Spleen (tissue), 11 donors: ENCODE measurements around the gene AKR1A1. TPM values are rescaled to one million over a fixed set of nuclear protein-coding genes. Genes with fewer than 3 reads are reported as not detected.

Experiments
- DNase-seq: peaks from one replicate; pipeline ENCODE4 v3.0.0-alpha.2; 2020
- H3K27ac ChIP-seq, 8 donors: fragments of 200-600 bp; sonication (generic) in 7 of 8; 1 replicate in 4 of 8; 2 replicates in 4 of 8; pipeline versions ENCODE4 v1.5.0 to v1.8.0; 2016 to 2021; ENCODE audit warnings: inconsistent platforms in 4 of 8, mild to moderate bottlenecking in 4 of 8, moderate library complexity in 1 of 8
- H3K27me3 ChIP-seq, 7 donors: fragments of 200-600 bp; sonication (generic) in 6 of 7; replicated peaks in 1 of 7; 1 replicate in 4 of 7; 2 replicates in 3 of 7; pipeline versions ENCODE4 v1.5.0 to v1.8.0; 2016 to 2021; ENCODE audit warnings: inconsistent platforms in 3 of 7, mild to moderate bottlenecking in 1 of 7
- H3K36me3 ChIP-seq, 6 donors: fragments of 200-600 bp; sonication (generic) in 5 of 6; 1 replicate in 4 of 6; 2 replicates in 2 of 6; pipeline versions ENCODE4 v1.5.0 to v1.8.0; 2016 to 2021; ENCODE audit warnings: inconsistent platforms in 2 of 6
- H3K4me1 ChIP-seq, 6 donors: fragments of 200-600 bp; sonication (generic) in 5 of 6; 1 replicate in 3 of 6; 2 replicates in 3 of 6; pipeline versions ENCODE4 v1.5.0 to v1.8.0; 2016 to 2021; ENCODE audit warnings: inconsistent platforms in 3 of 6
- H3K4me3 ChIP-seq, 8 donors: fragments of 200-600 bp; sonication (generic) in 7 of 8; 1 replicate in 4 of 8; 2 replicates in 4 of 8; pipeline versions ENCODE4 v1.5.0 to v1.8.0; 2016 to 2021; ENCODE audit warnings: inconsistent platforms in 4 of 8, mild to moderate bottlenecking in 4 of 8, moderate library complexity in 2 of 8
- H3K9me3 ChIP-seq, 8 donors: fragments of 200-600 bp; sonication (generic) in 7 of 8; 1 replicate in 4 of 8; 2 replicates in 4 of 8; pipeline versions ENCODE4 v1.5.0 to v1.8.0; 2016 to 2021; ENCODE audit warnings: inconsistent platforms in 4 of 8
- POLR2A ChIP-seq, 3 donors: fragments of 450-650 bp; IDR thresholded peaks; one replicate each; pipeline ENCODE4 v1.5.1; 2017; ENCODE audit warnings: antibody characterized with exemption in 3 of 3, mild to moderate bottlenecking in 1 of 3
- POLR2AphosphoS5 ChIP-seq, 3 donors: sonication (generic); formaldehyde crosslinking; IDR thresholded peaks; one replicate each; pipeline ENCODE4 v1.5.1; 2017; ENCODE audit warnings: antibody characterized with exemption in 3 of 3
- WGBS, 5 donors: extraction: QIAGEN DNeasy Blood & Tissue Kit in 3 of 5; methylation state at CpG; one replicate each; pipeline versions ENCODE4 v1.1.5 to v1.1.7; 2013 to 2018; 5-methylcytosine and 5-hydroxymethylcytosine counted together
- intact Hi-C: fragments of 100-400 bp; cut with DNase I; formaldehyde crosslinking; loops from one replicate; pipeline ENCODE4 v1.15.0; 2023; ENCODE audit warnings: low total_unique reads
- polyA plus RNA-seq, 3 donors: library from polyadenylated mRNA; stranded (reverse); fragments of 200-250 nt; gene quantifications; one replicate each; pipeline ENCODE4 v1.2.1, GENCODE V29; 2013
- total RNA-seq, 7 donors: library from RNA; depleted of rRNA in 3 of 7; stranded (reverse); fragments of >200 nt in 3 of 7; fragmentation: NEBNext Ultra II Directional in 4 of 7; extraction: Animal tissue kit (Norgen Biotek cat#: 25700) in 4 of 7; gene quantifications; one replicate each; pipeline versions ENCODE4 v1.1.0 to v1.2.1, GENCODE V29; 2016 to 2021
- TF ChIP-seq, protein P1 (sequence below), 11 experiments: fragments of 200-600 bp in 7 of 11; fragments of 450-650 bp in 4 of 11; sonication (generic) in 4 of 11; IDR thresholded peaks in 8 of 11; conservative IDR thresholded peaks in 3 of 11; 1 replicate in 7 of 11; 2 replicates in 4 of 11; pipeline versions ENCODE4 v1.4.0 to v1.8.0; 2016 to 2021; ENCODE audit warnings: antibody characterized with exemption in 11 of 11, inconsistent platforms in 4 of 11, mild to moderate bottlenecking in 1 of 11
- donor health status: healthy with polysubstance abuse.
- donor health status: DM: no; HTN: no; CAD: no; lungs with moderate emphysema.
- donor health status: DM: no; HTN: no; CAD: no.
- donor health status: Bipolar disorder and iron deficiency.
- donor health status: healthy.
- donor health status: DM: no; HTN: no; CAD: no.
- donor health status: DM: yes; HTN: yes; CAD: no.

Gene AKR1A1
- total and polyA plus RNA-seq, 10 donors, result 68.8 to 150 (median 130) TPM

DNA sequence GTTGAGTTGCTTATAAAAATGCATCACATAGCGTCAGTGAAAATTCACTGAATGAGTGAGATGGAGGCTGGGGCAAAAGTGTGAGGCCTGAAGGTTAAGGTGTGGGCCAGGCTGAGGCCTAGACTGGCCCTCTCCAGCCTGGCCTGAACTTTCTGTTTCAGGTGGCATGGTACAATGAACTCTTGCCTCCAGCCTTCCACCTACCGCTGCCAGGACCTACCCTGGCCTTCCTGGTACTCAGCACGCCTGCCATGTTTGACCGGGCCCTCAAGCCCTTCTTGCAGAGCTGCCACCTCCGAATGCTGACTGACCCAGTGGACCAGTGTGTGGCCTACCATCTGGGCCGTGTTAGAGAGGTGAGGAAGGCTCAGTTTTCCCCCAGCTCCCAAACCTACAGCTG, 43.4 kb upstream of the AKR1A1 start:
- H3K4me3 ChIP-seq, result no peak overlapping the region
- no peak overlapping the region for H3K27ac ChIP-seq
- peaks cover 5 to 51% (median 40%) of the 10 kb centered on the region in 6 donors for H3K36me3 ChIP-seq
- no peak for DNase-seq
- intact Hi-C loops, result no loop called here
- peak in 2 of 3 donors; percentile 20 to 35 for TF ChIP-seq POLR2AphosphoS5 (IDR thresholded peaks at IDR 0.05)
- TF ChIP-seq, protein P1, sequence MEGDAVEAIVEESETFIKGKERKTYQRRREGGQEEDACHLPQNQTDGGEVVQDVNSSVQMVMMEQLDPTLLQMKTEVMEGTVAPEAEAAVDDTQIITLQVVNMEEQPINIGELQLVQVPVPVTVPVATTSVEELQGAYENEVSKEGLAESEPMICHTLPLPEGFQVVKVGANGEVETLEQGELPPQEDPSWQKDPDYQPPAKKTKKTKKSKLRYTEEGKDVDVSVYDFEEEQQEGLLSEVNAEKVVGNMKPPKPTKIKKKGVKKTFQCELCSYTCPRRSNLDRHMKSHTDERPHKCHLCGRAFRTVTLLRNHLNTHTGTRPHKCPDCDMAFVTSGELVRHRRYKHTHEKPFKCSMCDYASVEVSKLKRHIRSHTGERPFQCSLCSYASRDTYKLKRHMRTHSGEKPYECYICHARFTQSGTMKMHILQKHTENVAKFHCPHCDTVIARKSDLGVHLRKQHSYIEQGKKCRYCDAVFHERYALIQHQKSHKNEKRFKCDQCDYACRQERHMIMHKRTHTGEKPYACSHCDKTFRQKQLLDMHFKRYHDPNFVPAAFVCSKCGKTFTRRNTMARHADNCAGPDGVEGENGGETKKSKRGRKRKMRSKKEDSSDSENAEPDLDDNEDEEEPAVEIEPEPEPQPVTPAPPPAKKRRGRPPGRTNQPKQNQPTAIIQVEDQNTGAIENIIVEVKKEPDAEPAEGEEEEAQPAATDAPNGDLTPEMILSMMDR (IDR thresholded peaks at IDR 0.05 in 8 of 11, conservative IDR thresholded peaks at IDR 0.05 in 3 of 11), result no peak
- no peaks in the 10 kb centered on the region for H3K4me1 ChIP-seq
- 85 to 97% (median 92%) methylated on average over 4 to 6 of the region's 6 CpGs for WGBS, 5 donors
- H3K9me3 ChIP-seq, result no peaks in the 10 kb centered on the region
- no peaks in the 10 kb centered on the region for H3K27me3 ChIP-seq

DNA sequence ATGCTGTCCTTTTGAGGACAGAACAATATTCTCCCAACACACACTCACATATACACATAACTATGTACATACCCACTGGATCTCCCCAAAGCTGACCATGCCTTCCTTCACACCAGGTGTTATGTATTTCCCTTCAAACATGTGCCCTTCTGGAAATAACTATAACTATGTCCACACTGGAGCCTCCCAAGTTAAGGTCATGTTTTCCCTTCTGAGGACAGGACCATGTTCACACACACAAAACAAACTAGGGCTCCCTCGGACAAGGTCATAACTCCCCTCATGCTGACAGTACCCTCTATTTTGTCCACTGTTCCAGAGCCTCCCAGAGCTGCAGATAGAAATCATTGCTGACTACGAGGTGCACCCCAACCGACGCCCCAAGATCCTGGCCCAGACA, 42.7 kb upstream of the AKR1A1 start:
- H3K4me3 ChIP-seq, result no peak overlapping the region
- no peaks in the 10 kb centered on the region for H3K27me3 ChIP-seq
- intact Hi-C loops, result no loop called here
- no peaks in the 10 kb centered on the region for H3K9me3 ChIP-seq
- no peak overlapping the region for H3K27ac ChIP-seq
- no peaks in the 10 kb centered on the region for H3K4me1 ChIP-seq
- peaks cover 5 to 58% (median 47%) of the 10 kb centered on the region in 6 donors for H3K36me3 ChIP-seq
- DNase-seq, result no peak
- TF ChIP-seq POLR2A (IDR thresholded peaks at IDR 0.05) (no peak), POLR2AphosphoS5 (IDR thresholded peaks at IDR 0.05) (no peak)
- TF ChIP-seq, protein P1 (IDR thresholded peaks at IDR 0.05 in 8 of 11, conservative IDR thresholded peaks at IDR 0.05 in 3 of 11), result no peak
- WGBS, 5 donors, result 88 to 96% (median 95%) methylated on average over 4 of the region's 4 CpGs

DNA sequence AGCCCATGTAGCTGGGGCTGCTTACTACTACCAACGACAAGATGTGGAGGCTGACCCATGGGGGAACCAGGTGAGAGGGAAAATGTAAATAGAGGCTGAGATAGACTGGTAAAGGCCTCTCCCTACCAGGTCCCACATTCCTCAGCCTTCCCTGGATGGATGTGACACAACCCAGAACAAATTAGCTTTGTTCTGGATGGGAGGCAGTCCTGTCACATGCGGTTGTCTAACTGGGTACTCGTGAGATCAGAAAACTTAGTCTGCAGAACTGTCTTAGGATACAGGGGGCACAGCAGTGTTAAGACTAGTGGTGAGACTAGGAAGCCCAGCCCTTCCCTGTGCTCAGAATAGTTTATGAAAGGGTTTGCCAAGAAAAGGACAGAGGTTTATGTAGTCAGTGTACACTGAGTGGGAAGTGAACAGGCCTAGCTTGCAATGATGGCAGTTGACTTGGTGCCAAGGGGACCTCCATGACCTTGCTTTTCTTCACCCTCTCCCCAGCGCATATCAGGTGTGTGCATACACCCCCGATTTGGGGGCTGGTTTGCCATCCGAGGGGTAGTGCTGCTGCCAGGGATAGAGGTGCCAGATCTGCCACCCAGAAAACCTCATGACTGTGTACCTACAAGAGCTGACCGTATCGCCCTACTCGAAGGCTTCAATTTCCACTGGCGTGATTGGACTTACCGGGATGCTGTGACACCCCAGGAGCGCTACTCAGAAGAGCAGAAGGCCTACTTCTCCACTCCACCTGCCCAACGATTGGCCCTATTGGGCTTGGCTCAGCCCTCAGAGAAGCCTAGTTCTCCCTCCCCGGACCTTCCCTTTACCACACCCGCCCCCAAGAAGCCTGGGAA, 42.1 kb upstream of the AKR1A1 start:
- Histone ChIP-seq H3K27me3 (no peaks in the 10 kb centered on the region), H3K27ac (no peak overlapping the region), H3K9me3 (no peaks in the 10 kb centered on the region), H3K4me1 (no peaks in the 10 kb centered on the region), H3K36me3 (peaks cover 5 to 64% (median 53%) of the 10 kb centered on the region in 6 donors), H3K4me3 (no peak overlapping the region)
- intact Hi-C loops, result no loop called here
- 80 to 86% (median 83%) methylated on average over 11 to 15 of the region's 15 CpGs for WGBS, 5 donors
- no peak for DNase-seq
- TF ChIP-seq POLR2AphosphoS5 (IDR thresholded peaks at IDR 0.05) (peak in 2 of 3 donors; percentile 26 to 40), POLR2A (IDR thresholded peaks at IDR 0.05) (no peak)

DNA sequence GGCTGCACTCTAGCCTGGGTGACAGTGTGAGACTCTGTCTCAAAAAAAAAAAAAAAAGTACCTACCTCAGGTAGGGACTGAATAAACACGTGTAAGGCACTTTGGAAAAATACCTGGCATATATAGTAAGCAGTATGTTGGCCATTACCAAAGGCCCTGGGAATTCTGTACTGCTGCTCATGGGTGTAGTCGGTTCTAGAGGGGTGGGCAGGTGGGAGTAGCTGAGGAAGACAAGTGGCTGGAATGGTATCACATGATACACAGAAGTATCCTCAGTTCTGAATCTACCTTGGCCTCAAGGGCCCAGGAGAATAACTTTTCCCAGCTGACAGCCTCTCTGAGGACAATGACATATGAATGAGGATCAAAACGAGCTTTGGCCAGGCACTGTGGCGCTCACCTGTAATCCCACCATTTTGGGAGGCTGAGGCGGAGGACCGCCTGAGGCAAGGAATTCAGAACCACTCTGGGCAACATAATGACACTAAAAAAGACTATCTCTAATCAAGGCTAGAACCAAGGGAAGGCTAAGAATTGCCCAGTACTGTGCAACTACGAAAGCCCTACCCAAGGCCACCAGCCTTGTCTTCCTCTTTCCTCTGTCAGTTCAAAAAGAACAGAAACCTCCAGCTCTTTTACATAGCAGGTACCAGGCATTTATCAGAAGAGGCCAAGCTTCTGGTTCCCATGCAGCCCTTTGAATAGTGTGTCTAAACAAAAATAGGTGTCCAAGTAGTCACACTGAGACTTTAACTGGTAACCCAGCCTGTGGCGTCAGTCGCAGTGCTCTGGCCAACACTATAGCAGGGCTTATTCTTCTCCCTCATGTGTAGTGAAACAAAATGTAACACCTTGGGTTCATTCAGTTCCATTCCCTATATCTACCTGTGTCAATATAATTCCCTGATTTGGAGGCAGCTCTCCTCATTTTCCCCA, 40.3 kb upstream of the AKR1A1 start:
- WGBS, 5 donors, result 66 to 81% (median 70%) methylated on average over 9 of the region's 9 CpGs
- H3K4me3 ChIP-seq, result no peak overlapping the region
- H3K9me3 ChIP-seq, result no peaks in the 10 kb centered on the region
- intact Hi-C loops, result loop anchor here (5.0 kb wide), 1 partner anchor 62 kb away; no protein-coding TSS in a partner anchor
- no peaks in the 10 kb centered on the region for H3K4me1 ChIP-seq
- TF ChIP-seq POLR2AphosphoS5 (IDR thresholded peaks at IDR 0.05), result peak in 1 of 3 donors; percentile 8
- TF ChIP-seq POLR2A (IDR thresholded peaks at IDR 0.05), result no peak
- TF ChIP-seq, protein P1 (IDR thresholded peaks at IDR 0.05 in 8 of 11, conservative IDR thresholded peaks at IDR 0.05 in 3 of 11), result no peak
- no peak overlapping the region for H3K27ac ChIP-seq
- H3K36me3 ChIP-seq, result peaks cover 5 to 82% (median 70%) of the 10 kb centered on the region in 6 donors
- no peaks in the 10 kb centered on the region for H3K27me3 ChIP-seq
- DNase-seq, result no peak
